Hypothalamus (tissue), 51 donors: ENCODE measurements around the gene SHROOM3.

ENCODE experiments used
- DNase-seq, 51 donors: peaks; one replicate each; lab custom pipeline; 2025; lab: John Stamatoyannopoulos, UW

Gene SHROOM3

GRCh38 chr4:76792418-76792817 is 357.4 kb downstream of the SHROOM3 start:
- no peak for DNase-seq

GRCh38 chr4:76795243-76795642 is 360.2 kb downstream of the SHROOM3 start:
- no peak for DNase-seq

GRCh38 chr4:76799140-76799539 is 364.1 kb downstream of the SHROOM3 start:
- no peak for DNase-seq

DNA sequence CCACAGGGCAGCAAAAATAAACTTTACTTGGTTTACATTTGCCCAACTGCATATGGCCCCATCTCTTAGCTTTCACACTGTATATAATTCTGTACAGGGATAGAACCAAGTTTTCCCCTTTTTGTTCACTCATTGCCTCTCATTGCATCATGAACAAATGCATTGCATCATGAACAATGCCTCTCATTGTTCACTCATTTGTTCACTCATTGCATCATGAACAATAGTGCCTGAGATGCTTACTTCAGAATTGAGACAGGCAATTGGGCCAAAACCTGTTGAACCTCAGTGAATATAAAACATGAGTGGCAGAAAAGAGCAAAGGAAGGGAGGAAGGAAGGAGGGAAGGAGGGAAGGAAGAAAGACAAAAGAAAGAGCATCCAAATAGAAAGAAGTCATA is 364.7 kb downstream of the SHROOM3 start:
- DNase-seq: no peak

DNA sequence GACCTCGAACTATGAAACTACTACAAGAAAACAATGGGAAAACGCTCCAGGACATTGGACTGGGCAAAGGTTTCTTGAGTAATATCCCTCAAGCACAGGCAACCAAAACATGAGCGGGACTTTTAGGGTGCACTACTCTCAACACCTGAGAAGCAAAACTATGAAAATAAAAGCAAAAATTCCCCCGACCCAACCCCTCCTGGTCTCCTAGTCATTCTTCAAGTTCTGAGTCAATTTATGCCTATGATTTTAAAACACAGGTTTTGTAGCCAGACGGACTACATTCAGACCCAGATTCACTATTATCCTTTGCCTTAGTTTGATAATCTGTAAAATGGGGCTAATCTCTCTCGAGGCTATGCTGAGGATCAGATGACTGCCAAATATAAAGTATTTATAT is 365.9 kb downstream of the SHROOM3 start:
- DNase-seq: no peak

DNA sequence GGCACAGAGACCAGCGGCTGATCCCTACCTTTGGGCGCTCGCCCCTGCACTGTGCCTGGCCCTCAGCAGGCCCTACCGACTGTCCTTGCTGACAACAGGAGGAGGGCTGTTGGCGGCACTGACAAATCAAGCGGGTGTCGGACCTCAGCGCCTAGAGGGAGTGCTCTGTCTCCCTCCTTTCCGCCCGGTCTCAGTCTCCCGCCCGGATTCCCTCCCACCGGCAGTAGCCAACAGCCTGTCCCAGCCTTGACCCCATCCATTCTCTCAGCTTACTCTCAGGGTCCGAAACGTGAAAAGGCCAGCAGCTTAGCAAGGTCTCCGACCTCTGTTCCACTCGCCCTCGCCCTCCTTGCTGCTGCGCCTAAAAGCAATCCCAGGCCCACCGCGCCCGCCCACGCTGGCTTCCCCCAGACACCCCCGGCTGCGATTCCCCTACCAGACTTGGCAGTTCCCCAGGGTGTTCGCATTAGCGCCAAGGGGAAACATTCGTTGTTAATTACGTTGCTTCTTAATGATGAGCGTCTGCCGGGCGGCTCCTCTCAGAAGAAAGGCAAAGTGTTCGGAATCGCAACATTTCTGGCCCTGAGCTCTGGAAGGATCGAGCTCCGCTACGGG is 366.7 kb downstream of the SHROOM3 start:
- peak in 3 of 51 donors; percentile 2 to 4 (median 4) for DNase-seq

DNA sequence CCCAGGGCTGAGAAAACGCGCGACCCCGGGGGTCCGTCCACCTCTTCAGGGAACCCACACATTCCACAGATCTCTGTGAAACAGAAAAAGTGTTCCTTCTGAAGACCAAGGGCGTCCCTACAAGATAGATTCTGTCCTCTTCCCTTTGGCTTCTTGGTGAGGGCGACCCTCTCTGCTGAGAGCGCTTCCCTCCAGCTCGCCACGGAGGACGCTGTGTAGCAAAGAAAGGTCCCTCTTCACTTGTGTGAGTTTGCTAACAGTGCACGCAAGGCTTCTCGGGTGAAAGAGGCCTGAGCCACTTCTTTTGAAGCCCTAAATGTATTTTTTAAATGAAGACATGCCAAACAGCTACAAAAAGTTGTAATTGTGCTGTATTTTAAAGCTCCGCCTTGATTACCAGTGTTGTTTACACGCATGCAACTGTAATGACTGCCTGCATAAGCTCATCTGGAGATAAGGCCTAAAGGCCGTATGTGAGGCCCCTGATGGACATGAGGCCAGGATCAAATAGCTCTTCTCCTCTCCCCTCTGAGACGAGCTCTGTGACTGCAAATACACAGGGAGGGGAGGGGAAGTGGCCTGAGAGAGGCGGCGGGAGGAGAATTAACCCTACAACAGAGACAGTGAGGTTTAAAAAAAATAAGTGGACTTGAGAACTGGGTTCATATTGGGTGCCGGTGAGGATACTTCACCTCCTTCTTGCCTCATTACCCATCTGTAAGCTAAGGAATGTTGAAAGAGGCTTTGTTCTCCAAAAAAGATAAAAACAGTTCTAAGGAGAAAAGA is 367.4 kb downstream of the SHROOM3 start:
- DNase-seq: peak in 2 of 51 donors; percentile 0 to 9

DNA sequence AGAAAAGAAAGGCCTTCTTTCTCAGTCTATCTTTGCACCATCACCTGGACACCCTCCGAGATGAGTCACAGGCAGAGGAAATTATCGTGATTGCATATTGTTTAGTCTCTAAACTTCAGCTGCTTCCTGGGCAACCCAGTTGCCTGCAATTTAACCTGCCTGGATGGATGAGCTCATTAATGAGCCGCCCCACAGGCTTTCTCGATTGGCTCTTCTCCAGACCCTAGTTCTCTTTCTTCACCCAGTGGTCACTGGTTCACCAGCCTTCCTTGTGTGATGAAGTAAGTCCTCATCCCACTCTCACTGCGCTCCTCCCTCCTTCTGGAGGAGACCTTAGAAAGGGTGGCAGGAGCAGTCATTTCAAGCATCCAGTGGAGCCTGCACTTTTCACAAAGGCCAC is 368.5 kb downstream of the SHROOM3 start:
- no peak for DNase-seq

GRCh38 chr4:76804096-76804495 is 369.1 kb downstream of the SHROOM3 start:
- no peak for DNase-seq

- DNase-seq: no peak
These were observed 371.3 kb downstream of the SHROOM3 start for GRCh38 chr4:76806346-76806745.

DNA sequence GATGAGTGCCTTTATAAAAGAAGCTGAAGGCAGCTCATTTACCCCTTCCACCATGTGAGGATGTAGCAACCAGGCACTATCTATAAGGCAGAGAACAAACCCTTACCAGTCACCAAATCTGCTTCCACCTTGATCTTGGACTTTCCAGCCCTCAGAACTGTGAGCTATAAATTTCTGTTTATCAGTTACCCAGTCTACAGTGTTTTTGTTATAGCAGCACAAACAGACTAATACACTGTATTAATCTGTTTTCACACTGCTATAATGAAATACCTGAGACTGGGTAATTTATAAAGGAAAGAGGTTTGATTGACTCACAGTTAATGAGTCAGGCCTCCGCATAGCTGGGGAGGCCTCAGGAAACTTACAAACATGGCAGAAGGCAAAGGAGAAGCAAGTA is 371.7 kb downstream of the SHROOM3 start:
- no peak for DNase-seq

DNA sequence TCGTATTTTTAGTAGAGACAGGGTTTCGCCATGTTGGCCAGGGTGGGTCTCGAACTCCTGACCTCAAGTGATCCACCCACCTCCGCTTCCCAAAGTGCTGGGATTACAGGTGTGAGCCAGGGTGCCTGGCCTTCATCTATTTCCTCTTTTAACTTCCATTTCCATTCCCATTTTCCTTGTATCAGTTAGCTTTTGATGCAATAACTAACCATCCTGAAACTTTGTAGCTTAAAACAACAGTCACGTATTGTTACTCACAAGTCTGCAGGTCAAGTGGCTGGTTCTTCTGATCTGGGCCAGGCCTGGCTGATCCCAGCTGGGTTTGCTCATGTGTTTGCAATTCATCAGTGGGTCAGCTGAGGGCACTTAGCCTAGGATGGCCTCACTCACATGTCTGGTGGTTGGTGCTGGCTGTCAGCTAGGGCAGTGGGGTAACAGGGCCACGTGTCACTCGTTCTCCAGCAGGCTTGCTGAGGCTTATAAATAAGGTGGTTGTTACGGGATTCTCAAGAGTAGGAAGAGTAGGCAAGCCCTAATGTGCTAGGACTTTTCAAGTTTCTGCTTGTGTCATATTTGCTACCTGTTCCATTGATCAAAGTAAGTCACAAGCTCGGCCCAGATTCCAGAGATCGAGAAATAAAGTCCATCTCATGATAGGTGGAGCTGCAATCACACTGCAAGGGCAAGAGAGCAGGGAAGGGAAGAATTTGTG is 374.7 kb downstream of the SHROOM3 start:
- DNase-seq: no peak

GRCh38 chr4:76811604-76812412 is 376.8 kb downstream of the SHROOM3 start:
- no peak for DNase-seq

DNA sequence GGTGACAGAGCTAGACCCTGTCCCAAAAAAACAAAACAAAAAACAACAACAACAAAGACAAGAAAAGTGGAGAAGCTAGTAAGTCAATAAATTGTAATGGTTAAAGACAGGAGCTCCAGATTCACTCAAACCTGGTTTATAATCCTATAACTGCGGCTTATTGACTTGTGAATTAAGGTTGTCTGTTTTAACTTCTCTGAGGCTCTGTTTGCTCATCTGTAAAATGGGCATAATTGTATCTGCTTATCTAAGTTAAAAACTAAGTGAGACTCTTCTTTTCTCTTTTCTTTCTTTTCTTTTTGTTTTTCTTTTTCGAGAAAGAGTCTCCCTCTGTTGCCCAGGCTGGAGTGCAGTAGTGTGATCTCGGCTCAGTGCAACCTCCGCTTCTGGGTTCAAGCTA is 378.0 kb downstream of the SHROOM3 start:
- no peak for DNase-seq

GRCh38 chr4:76821641-76822040 is 386.6 kb downstream of the SHROOM3 start:
- DNase-seq: no peak

DNA sequence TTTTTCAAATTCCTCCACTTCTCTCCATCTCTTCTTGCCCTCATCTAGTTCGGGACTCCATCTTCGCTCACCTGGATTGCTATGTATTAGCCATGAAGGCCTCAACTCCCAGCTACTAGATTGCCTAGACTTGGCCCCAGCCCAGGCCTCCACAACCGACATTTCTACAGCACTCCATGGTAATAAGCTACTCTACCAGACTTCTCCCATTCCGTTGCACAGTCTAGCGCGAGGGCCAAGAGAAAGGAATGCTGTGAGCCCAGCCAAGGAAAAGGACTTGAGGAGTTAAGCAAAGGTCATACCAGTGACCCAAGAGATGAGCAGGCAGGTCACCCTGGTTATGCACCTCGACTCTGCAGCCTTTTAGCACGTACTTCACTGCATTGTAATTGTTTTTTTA is 387.3 kb downstream of the SHROOM3 start:
- DNase-seq: no peak

DNA sequence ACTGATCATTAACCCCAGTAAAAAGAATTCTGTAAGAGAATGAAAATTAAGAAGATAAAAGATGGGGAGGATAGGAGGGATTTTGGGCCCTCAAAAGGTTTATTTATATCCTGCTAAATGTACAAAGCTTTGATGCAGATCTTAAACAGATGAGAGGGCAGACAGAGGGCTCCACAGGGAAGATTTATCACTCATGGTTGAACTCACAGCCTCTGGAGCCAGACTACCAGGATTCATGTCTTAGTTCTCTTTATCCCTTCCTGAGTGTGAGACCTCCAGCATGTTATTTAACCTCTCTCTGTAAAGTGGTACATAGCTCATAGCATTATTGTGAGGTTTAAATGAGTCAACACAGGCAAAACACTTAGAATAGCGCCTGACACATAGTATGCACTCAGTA is 388.5 kb downstream of the SHROOM3 start:
- no peak for DNase-seq

DNA sequence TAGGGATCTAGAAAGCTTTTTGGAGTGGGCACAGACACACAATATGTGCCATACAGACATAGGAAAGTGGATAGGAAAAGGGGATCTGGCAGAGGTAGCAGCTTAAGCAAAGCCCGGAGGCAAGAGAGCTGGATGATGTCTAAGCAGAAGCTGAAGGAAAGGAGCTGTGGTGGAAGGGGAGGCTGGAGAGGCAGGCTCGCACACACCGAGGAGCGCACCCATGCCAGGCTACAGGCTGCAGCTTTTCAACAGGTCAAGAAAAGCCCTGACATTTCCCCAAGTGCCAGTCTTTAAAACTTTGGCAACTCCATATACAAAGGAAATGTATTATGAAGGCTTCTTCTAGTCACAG is 395.6 kb downstream of the SHROOM3 start:
- no peak for DNase-seq

DNA sequence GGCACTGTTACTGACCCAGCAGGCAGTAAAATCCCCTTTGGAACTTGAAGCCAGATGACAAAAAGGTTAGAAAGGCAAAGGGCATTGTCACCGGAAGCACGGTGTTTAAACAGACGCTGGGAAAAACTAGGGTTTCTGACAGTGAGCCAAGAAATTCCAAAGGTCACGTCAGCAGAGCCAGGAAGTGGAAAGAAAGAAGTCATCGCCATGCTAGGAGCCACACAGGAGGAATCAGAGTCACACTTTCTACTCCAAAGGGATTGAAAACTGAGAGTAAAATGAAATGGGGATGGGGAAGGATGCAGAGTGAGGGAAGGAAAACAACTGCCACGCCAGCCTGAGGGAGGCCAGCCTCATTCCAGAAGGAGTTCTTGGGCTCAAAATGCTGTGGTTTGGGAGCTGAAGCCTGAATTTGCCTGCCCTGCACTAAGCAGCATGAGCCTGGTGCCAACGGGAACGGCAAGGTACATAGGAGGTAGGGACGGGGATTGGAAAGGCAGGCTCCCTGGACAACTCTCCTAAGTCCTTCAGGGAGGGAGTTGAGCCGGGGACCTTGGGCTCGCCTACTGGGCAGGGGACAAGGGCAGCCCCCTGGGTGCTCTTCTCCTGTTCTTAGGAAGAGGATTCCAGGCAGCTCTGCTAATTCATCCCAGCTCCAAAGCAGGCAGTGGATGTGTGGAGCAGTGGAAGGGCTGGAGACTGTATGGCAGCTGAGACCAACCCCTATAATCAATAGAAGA is 396.1 kb downstream of the SHROOM3 start:
- no peak for DNase-seq

- DNase-seq: no peak
These were observed 396.8 kb downstream of the SHROOM3 start for GRCh38 chr4:76831711-76832373.
